Measurements from ENCODE around the gene OVOL3.

- TF ChIP-seq EZH2phosphoT487 (IDR thresholded peaks at IDR 0.05; ENCODE audit: insufficient read depth, low read depth) (no peak), EZH2 (IDR thresholded peaks at IDR 0.05; ENCODE audit: insufficient read depth, poor library complexity, severe bottlenecking) (no peak)
These were observed 7.8 kb upstream of the OVOL3 start for GRCh38 chr19:36103040-36103626.
